NCI-H774 (cell line): ENCODE data around the gene DRD5.

Experiments used
- DNase-seq: peaks from one replicate; lab custom pipeline; 2025; lab: John Stamatoyannopoulos, UW

DRD5 gene

DNA sequence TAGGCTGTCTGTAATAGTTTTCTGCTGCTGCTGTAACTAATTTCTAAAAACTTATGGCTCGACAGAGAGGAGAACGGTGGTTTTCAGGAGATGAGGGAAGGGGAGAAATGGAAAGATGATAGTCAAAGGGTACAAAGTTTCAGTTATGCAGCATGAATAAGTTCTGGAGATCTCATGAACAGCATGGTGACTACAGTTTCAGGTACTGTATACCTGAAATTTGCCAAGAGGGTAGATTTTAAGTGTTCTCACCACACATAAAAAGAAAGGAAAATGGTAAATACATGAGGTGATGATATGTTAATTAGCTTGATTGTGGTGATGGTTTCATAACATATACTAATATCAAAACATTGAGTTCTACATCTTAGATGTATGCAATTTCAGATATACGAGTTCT is 34.9 kb downstream of the DRD5 start:
- DNase-seq, result no peak

DNA sequence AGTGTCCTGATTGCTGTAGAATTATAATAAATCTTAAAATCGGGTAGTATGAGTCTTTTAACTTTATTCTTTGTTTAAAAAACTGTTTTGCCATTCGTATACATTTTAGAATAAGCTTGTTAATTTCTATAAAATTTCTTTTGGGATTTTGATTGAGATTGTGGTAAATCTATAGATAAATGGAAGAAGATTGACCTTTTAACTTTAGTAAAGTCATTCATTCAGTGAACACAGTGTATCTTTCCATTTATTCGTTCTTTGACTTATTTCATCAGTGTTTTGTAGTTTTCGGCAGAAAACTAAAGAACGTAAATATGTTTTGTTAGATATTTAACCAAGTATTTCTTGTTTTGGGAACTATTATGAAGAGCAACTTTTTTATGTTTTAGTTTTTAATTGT is 38.9 kb downstream of the DRD5 start:
- no peak for DNase-seq

DNA sequence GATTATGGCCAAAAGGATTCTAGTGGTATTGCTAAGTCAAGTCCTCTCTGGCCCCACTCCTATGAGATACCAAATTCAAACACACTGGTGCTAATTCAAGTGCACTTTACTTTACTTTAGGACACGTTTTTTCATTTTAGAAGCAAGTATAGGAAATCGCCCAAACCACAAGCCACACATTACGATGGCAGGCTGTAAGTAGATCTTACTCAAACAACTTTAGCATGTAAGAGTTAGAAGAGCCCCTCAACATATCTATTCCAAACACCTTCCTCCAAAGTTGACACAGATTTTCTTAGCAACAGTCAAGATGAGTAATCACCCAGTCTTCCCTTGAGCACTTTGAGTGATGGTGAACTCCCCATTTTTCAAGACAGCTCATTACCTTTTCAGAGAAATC is 43.6 kb downstream of the DRD5 start:
- DNase-seq, result no peak

DNA sequence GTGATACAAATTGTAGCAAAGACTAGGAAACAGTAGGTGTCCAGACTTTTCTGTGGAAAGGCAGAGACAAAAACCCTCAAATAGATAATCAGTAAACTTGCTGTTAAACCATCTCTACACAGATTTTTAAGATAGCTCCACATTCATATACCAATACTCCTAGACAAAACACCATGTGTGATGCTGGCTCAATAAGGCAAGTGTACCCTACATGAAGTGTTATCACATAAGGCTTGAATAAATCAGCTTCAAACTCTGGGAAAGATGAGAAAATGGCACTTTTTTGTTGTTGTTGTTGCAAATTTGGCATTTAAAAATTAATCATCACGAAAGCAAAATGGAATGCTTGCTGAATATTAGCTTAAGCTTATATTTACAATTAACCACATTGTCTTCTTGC is 45.1 kb downstream of the DRD5 start:
- no peak for DNase-seq

- no peak for DNase-seq
Measured at GRCh38 chr4:9832640-9833039, 51.2 kb downstream of the DRD5 start.

DNA sequence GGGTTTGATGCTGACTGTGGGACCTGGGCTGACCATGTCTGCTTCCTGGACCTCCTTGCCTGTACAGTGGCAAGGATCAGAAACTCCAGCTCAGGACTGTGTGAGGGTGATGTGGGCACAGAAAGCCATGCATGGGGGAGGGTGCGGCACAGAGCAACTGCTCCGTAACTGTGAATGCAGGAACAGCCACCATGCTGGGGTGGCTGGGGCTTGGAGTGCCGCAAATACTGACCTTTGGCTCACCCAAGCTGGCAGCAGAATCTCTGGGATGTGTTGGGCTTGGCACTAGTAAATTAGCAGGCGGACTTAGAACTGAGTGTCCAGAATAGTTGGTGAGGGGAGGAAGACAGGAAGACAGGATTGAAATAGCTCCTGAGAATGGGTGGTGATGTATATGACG is 52.0 kb downstream of the DRD5 start:
- DNase-seq, result no peak
